ENCODE results near the gene BTBD16.

BTBD16 gene

GRCh38 chr10:122271076-122271475 is at the start of gene BTBD16:
TSS of gene BTBD16 (plus strand) at chr10:122271296. CDS start at chr10:122275082, 3,786 bp downstream.
- no peak for DNase-seq (ENCODE audit: low read depth in 3 of 3, low spot score in 1 of 3)

- no peak for DNase-seq (ENCODE audit: low read depth in 3 of 3, low spot score in 1 of 3)
These were observed 49.1 kb upstream of the BTBD16 start for GRCh38 chr10:122221958-122222357.

- no peak for DNase-seq (ENCODE audit: low read depth in 3 of 3, low spot score in 1 of 3)
These were observed 48.5 kb upstream of the BTBD16 start for GRCh38 chr10:122222638-122223037.

- no peak for DNase-seq (ENCODE audit: low read depth in 3 of 3, low spot score in 1 of 3)
These were observed 46.9 kb upstream of the BTBD16 start for GRCh38 chr10:122224159-122224558.

GRCh38 chr10:122225330-122225729 is 45.8 kb upstream of the BTBD16 start:
- no peak for DNase-seq (ENCODE audit: low read depth in 3 of 3, low spot score in 1 of 3)

- DNase-seq (ENCODE audit: low read depth in 3 of 3, low spot score in 1 of 3), result no peak
These were observed 43.3 kb upstream of the BTBD16 start for GRCh38 chr10:122227754-122228153.

GRCh38 chr10:122229666-122230065 is 41.4 kb upstream of the BTBD16 start:
- DNase-seq (ENCODE audit: low read depth in 3 of 3, low spot score in 1 of 3), result no peak

GRCh38 chr10:122230222-122230621 is 40.9 kb upstream of the BTBD16 start:
- no peak for DNase-seq (ENCODE audit: low read depth in 3 of 3, low spot score in 1 of 3)

GRCh38 chr10:122232769-122233168 is 38.3 kb upstream of the BTBD16 start:
- DNase-seq (ENCODE audit: low read depth in 3 of 3, low spot score in 1 of 3), result no peak

- DNase-seq (ENCODE audit: low read depth in 3 of 3, low spot score in 1 of 3), result no peak
These were observed 37.2 kb upstream of the BTBD16 start for GRCh38 chr10:122233857-122234348.

- no peak for DNase-seq (ENCODE audit: low read depth in 3 of 3, low spot score in 1 of 3)
These were observed 36.7 kb upstream of the BTBD16 start for GRCh38 chr10:122234416-122234815.

GRCh38 chr10:122236690-122237306 is 34.3 kb upstream of the BTBD16 start:
- DNase-seq (ENCODE audit: low read depth in 3 of 3, low spot score in 1 of 3), result no peak

GRCh38 chr10:122237331-122237990 is 33.6 kb upstream of the BTBD16 start:
- DNase-seq (ENCODE audit: low read depth in 3 of 3, low spot score in 1 of 3), result no peak

GRCh38 chr10:122239578-122240257 is 31.4 kb upstream of the BTBD16 start:
- DNase-seq (ENCODE audit: low read depth in 3 of 3, low spot score in 1 of 3), result no peak

GRCh38 chr10:122240401-122240800 is 30.7 kb upstream of the BTBD16 start:
- DNase-seq (ENCODE audit: low read depth in 3 of 3, low spot score in 1 of 3), result no peak

GRCh38 chr10:122241836-122242235 is 29.3 kb upstream of the BTBD16 start:
- DNase-seq (ENCODE audit: low read depth in 3 of 3, low spot score in 1 of 3), result no peak

- DNase-seq (ENCODE audit: low read depth in 3 of 3, low spot score in 1 of 3), result no peak
These were observed 27.5 kb upstream of the BTBD16 start for GRCh38 chr10:122243550-122243949.

GRCh38 chr10:122244001-122244975 is 26.8 kb upstream of the BTBD16 start:
- DNase-seq (ENCODE audit: low read depth in 3 of 3, low spot score in 1 of 3), result no peak

- no peak for DNase-seq (ENCODE audit: low read depth in 3 of 3, low spot score in 1 of 3)
These were observed 26.0 kb upstream of the BTBD16 start for GRCh38 chr10:122245136-122245535.

- no peak for DNase-seq (ENCODE audit: low read depth in 3 of 3, low spot score in 1 of 3)
These were observed 25.2 kb upstream of the BTBD16 start for GRCh38 chr10:122245897-122246296.
